ENCODE results near the gene LTBP4. TPM values are rescaled to one million over a fixed set of nuclear protein-coding genes. Genes with fewer than 3 reads are reported as not detected.

LTBP4 gene
- total and polyA plus RNA-seq, 2 of the 13 experiments (the other 11 are each of a cell fraction or from before 2014, with no cell fraction given) = 0.86 to 2.3 TPM

DNA sequence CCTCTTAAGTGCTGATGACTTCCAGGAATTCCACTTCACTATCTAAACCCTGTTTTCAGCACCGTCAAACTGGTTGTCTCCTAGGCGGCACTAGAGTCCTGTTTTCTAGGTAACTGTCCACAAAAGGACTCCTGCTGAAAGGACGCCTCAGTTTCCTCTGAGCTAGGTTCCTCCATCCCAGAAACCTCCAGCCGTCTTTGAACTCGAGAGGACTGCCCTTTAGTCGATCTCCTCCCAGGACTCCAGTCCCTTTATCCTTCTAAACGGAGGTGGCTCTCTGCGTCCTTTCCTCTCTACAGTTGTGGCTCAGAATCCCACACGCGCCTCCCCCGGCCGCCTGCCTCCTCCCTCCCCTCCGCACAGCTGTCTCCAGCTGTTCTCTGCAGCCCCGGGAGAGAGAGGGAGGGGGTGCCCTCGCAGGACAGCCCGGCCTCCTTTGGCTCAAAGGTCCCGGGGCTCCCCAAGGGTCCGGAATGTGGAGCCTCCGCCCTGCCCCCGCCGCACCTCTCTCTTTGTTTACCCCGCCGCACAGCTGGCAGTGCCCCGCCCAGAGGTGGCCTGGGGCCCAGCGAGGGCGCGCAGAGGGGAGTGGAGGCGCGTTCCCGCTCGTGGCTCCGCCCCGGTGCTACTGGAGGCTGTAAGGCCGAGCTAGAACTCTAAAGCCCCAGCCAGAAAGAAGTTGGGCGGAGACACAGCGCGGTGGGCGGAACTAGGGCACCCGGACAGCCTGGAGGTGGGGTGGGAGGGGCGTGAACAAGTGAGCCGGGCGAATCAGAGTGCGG lies 2.4 kb downstream of the LTBP4 start (continued):
- TF ChIP-seq, protein P1, sequence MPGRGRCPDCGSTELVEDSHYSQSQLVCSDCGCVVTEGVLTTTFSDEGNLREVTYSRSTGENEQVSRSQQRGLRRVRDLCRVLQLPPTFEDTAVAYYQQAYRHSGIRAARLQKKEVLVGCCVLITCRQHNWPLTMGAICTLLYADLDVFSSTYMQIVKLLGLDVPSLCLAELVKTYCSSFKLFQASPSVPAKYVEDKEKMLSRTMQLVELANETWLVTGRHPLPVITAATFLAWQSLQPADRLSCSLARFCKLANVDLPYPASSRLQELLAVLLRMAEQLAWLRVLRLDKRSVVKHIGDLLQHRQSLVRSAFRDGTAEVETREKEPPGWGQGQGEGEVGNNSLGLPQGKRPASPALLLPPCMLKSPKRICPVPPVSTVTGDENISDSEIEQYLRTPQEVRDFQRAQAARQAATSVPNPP (CRISPR knock-in tag; IDR thresholded peaks at IDR 0.05) = peak; percentile 81; the same call in 1 of the 2 replicates
- TF ChIP-seq PAWR (CRISPR knock-in tag; IDR thresholded peaks at IDR 0.05; ENCODE audit: borderline replicate concordance) = no peak
- TF ChIP-seq KMT2B (CRISPR knock-in tag; IDR thresholded peaks at IDR 0.05) = 0 out of 2 replicates have a peak, but pooled peaks have one; percentile 22
- TF ChIP-seq PRMT3 (CRISPR knock-in tag; IDR thresholded peaks at IDR 0.05; ENCODE audit: borderline replicate concordance, low read depth) = no peak
- TF ChIP-seq PAF1 (CRISPR knock-in tag; IDR thresholded peaks at IDR 0.05) = no peak
- TF ChIP-seq, protein P2, sequence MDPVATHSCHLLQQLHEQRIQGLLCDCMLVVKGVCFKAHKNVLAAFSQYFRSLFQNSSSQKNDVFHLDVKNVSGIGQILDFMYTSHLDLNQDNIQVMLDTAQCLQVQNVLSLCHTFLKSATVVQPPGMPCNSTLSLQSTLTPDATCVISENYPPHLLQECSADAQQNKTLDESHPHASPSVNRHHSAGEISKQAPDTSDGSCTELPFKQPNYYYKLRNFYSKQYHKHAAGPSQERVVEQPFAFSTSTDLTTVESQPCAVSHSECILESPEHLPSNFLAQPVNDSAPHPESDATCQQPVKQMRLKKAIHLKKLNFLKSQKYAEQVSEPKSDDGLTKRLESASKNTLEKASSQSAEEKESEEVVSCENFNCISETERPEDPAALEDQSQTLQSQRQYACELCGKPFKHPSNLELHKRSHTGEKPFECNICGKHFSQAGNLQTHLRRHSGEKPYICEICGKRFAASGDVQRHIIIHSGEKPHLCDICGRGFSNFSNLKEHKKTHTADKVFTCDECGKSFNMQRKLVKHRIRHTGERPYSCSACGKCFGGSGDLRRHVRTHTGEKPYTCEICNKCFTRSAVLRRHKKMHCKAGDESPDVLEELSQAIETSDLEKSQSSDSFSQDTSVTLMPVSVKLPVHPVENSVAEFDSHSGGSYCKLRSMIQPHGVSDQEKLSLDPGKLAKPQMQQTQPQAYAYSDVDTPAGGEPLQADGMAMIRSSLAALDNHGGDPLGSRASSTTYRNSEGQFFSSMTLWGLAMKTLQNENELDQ (CRISPR knock-in tag; IDR thresholded peaks at IDR 0.05; ENCODE audit: borderline replicate concordance) = no peak
- no peak for TF ChIP-seq ZFYVE20 (CRISPR knock-in tag; IDR thresholded peaks at IDR 0.05; ENCODE audit: borderline replicate concordance, low read depth)
- peak; percentile 92 for TF ChIP-seq ZBTB7B (CRISPR knock-in tag; IDR thresholded peaks at IDR 0.05)
- TF ChIP-seq STAT5B (CRISPR knock-in tag; IDR thresholded peaks at IDR 0.05) = no peak
- TF ChIP-seq ZNF501 (CRISPR knock-in tag; IDR thresholded peaks at IDR 0.05) = peak; percentile 88
- TF ChIP-seq TBX2 (CRISPR knock-in tag; IDR thresholded peaks at IDR 0.05; ENCODE audit: borderline replicate concordance) = peak; percentile 96
- peak; percentile 55; the same call in 1 of the 2 replicates for TF ChIP-seq MEIS1 (CRISPR knock-in tag; IDR thresholded peaks at IDR 0.05; ENCODE audit: borderline replicate concordance)
- TF ChIP-seq HOXD1 (CRISPR knock-in tag; IDR thresholded peaks at IDR 0.05) = no peak
- peak; percentile 76; the same call in 1 of the 2 replicates for TF ChIP-seq YEATS2 (CRISPR knock-in tag; IDR thresholded peaks at IDR 0.05; ENCODE audit: borderline replicate concordance)
- TF ChIP-seq TBL1XR1 (IDR thresholded peaks at IDR 0.05; ENCODE audit: borderline replicate concordance, low read length, partially characterized antibody) = peak; percentile 50
- peak; percentile 85 for TF ChIP-seq XRCC5 (optimal IDR thresholded peaks at IDR 0.05; ENCODE audit: low read length)
- no peak for TF ChIP-seq TMF1 (CRISPR knock-in tag; IDR thresholded peaks at IDR 0.05; ENCODE audit: low read depth)
- peak; percentile 95 for TF ChIP-seq TARDBP (CRISPR knock-in tag; IDR thresholded peaks at IDR 0.05)
- no peak for TF ChIP-seq CHCHD3 (CRISPR knock-in tag; IDR thresholded peaks at IDR 0.05)
- no peak for TF ChIP-seq ZNF20 (CRISPR knock-in tag; IDR thresholded peaks at IDR 0.05)
- TF ChIP-seq, protein P3, sequence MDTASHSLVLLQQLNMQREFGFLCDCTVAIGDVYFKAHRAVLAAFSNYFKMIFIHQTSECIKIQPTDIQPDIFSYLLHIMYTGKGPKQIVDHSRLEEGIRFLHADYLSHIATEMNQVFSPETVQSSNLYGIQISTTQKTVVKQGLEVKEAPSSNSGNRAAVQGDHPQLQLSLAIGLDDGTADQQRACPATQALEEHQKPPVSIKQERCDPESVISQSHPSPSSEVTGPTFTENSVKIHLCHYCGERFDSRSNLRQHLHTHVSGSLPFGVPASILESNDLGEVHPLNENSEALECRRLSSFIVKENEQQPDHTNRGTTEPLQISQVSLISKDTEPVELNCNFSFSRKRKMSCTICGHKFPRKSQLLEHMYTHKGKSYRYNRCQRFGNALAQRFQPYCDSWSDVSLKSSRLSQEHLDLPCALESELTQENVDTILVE (CRISPR knock-in tag; IDR thresholded peaks at IDR 0.05) = peak; percentile 83; the same call in 1 of the 2 replicates
- TF ChIP-seq RXRB (CRISPR knock-in tag; IDR thresholded peaks at IDR 0.05; ENCODE audit: borderline replicate concordance) = peak; percentile 85
- TF ChIP-seq NBN (conservative IDR thresholded peaks at IDR 0.05) = no peak
- TF ChIP-seq, protein P4, sequence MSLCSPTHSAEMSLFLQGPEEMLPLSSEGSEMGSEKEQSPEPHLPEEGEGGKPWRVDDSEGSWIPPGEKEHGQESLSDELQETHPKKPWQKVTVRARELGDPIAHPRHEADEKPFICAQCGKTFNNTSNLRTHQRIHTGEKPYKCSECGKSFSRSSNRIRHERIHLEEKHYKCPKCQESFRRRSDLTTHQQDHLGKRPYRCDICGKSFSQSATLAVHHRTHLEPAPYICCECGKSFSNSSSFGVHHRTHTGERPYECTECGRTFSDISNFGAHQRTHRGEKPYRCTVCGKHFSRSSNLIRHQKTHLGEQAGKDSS (CRISPR knock-in tag; IDR thresholded peaks at IDR 0.05; ENCODE audit: borderline replicate concordance, low read depth) = no peak
- no peak for TF ChIP-seq TCF12 (IDR thresholded peaks at IDR 0.05)
- TF ChIP-seq TCF12 (CRISPR knock-in tag; IDR thresholded peaks at IDR 0.05) = peak; percentile 81; the same call in 1 of the 2 replicates

All from HepG2 (cell line).